HepG2 (cell line): ENCODE results near the gene TUBGCP3. TPM values are rescaled to one million over a fixed set of nuclear protein-coding genes. Genes with fewer than 3 reads are reported as not detected.

ENCODE experiments used
- ZFP90 ChIP-seq: sonication (generic); formaldehyde crosslinking; IDR thresholded peaks from 2 replicates; pipeline ENCODE4 v1.8.0; 2022; ENCODE audit warnings: missing genetic modification reagents, mild to moderate bottlenecking, inconsistent platforms, borderline replicate concordance
- ZNF670 ChIP-seq: sonication (generic); formaldehyde crosslinking; IDR thresholded peaks from 2 replicates; pipeline ENCODE4 v1.8.0; 2022; ENCODE audit warnings: mild to moderate bottlenecking, missing genetic modification reagents, borderline replicate concordance
- polyA plus RNA-seq, 8 experiments: library from polyadenylated mRNA; depleted of rRNA in 3 of 8; stranded (reverse) in 7 of 8; unstranded in 1 of 8; fragments of >200 nt; fragmentation: Illumina TruSeq in 4 of 8; extraction: Trizol in 4 of 8; gene quantifications; 2 replicates each; pipeline versions ENCODE4 v1.2.1 to v1.2.3, GENCODE V29; 2011 to 2016; ENCODE audit warnings: low read depth in 4 of 8, missing spikeins in 1 of 8, mixed read lengths in 1 of 8; ENCODE audit not compliant: insufficient read depth in 1 of 8
- total RNA-seq, 5 experiments: library from RNA; depleted of rRNA; stranded (reverse); fragments of >200 nt; fragmentation: Illumina TruSeq; extraction: Trizol; gene quantifications; 2 replicates each; pipeline ENCODE4 v1.2.3, GENCODE V29; 2016; ENCODE audit warnings: low read depth in 1 of 5
- TF ChIP-seq, protein P1 (sequence below): sonication (generic); formaldehyde crosslinking; IDR thresholded peaks from 2 replicates; pipeline ENCODE4 v1.9.0; 2021; ENCODE audit warnings: missing genetic modification reagents, borderline replicate concordance
- TF ChIP-seq, protein P2 (sequence below): sonication (generic); formaldehyde crosslinking; IDR thresholded peaks from 2 replicates; pipeline ENCODE4 v1.8.0; 2023; ENCODE audit warnings: mild to moderate bottlenecking, missing genetic modification reagents
- TF ChIP-seq, protein P3 (sequence below): sonication (generic); formaldehyde crosslinking; IDR thresholded peaks from 2 replicates; pipeline ENCODE4 v1.9.0; 2021; ENCODE audit warnings: missing genetic modification reagents, borderline replicate concordance
- TF ChIP-seq, protein P4 (sequence below): sonication (generic); formaldehyde crosslinking; IDR thresholded peaks from 2 replicates; pipeline ENCODE4 v1.8.0; 2022; ENCODE audit warnings: missing genetic modification reagents, low read depth, mild to moderate bottlenecking, borderline replicate concordance
- TF ChIP-seq, protein P5 (sequence below): sonication (generic); formaldehyde crosslinking; IDR thresholded peaks from 2 replicates; pipeline ENCODE4 v1.4.0; 2020; ENCODE audit warnings: missing genetic modification reagents

TUBGCP3 gene
- total and polyA plus RNA-seq, 2 of the 13 experiments (the other 11 are each of a cell fraction or from before 2014, with no cell fraction given), result 12.6 to 15.5 TPM

DNA sequence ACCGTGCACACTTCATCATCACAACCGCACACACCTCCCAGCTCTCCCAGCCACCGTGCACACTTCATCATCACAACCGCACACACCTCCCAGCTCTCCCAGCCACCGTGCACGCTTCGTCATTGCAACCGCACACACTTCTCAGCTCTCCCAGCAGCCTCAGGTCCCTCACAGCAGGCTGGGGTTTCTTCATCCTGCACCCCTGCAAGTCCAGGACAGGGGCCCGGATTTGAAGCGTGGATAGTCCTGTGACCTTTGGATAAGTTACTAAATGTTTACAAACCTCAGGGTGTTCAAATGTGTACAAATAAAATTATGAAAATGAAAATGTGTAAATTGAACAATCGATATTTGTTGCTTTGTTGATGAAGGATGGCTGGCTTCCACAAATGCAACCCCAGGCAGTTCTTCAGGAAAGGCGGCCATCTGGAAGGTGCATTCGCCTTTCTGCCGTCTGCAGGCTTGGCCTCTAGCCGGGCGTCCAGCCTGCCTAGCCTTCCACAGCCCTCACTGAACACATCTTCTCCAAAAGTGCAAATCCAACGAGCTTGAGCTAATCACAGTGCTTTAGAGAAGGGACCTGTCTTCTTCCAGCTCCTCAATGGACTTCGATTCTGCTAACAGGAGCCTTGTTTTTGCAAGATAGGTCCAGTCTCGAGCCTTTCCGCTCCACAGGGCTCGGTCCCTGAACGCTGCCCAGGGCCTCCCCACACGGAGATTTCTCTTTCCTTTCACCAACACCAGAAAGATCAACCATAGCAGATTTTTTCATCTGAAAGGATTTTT is 137.6 kb downstream of the TUBGCP3 start (continued):
- TF ChIP-seq, protein P1, sequence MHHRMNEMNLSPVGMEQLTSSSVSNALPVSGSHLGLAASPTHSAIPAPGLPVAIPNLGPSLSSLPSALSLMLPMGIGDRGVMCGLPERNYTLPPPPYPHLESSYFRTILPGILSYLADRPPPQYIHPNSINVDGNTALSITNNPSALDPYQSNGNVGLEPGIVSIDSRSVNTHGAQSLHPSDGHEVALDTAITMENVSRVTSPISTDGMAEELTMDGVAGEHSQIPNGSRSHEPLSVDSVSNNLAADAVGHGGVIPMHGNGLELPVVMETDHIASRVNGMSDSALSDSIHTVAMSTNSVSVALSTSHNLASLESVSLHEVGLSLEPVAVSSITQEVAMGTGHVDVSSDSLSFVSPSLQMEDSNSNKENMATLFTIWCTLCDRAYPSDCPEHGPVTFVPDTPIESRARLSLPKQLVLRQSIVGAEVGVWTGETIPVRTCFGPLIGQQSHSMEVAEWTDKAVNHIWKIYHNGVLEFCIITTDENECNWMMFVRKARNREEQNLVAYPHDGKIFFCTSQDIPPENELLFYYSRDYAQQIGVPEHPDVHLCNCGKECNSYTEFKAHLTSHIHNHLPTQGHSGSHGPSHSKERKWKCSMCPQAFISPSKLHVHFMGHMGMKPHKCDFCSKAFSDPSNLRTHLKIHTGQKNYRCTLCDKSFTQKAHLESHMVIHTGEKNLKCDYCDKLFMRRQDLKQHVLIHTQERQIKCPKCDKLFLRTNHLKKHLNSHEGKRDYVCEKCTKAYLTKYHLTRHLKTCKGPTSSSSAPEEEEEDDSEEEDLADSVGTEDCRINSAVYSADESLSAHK (CRISPR knock-in tag), result no peak
- TF ChIP-seq, protein P2, sequence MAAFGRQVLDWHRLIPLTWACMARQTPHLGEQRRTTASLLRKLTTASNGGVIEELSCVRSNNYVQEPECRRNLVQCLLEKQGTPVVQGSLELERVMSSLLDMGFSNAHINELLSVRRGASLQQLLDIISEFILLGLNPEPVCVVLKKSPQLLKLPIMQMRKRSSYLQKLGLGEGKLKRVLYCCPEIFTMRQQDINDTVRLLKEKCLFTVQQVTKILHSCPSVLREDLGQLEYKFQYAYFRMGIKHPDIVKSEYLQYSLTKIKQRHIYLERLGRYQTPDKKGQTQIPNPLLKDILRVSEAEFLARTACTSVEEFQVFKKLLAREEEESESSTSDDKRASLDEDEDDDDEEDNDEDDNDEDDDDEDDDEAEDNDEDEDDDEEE (CRISPR knock-in tag), result no peak
- TF ChIP-seq, protein P3, sequence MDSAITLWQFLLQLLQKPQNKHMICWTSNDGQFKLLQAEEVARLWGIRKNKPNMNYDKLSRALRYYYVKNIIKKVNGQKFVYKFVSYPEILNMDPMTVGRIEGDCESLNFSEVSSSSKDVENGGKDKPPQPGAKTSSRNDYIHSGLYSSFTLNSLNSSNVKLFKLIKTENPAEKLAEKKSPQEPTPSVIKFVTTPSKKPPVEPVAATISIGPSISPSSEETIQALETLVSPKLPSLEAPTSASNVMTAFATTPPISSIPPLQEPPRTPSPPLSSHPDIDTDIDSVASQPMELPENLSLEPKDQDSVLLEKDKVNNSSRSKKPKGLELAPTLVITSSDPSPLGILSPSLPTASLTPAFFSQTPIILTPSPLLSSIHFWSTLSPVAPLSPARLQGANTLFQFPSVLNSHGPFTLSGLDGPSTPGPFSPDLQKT (CRISPR knock-in tag), result no peak
- TF ChIP-seq ZFP90 (no peak), ZNF670 (no peak)
- TF ChIP-seq, protein P4, sequence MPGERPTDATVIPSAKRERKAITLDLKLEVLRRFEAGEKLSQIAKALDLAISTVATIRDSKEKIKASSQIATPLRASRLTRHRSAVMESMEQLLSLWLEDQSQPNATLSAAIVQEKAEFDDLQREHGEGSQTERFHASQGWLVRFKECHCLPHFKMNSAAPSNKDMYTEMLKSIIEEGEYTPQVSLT, result no peak
- TF ChIP-seq, protein P5, sequence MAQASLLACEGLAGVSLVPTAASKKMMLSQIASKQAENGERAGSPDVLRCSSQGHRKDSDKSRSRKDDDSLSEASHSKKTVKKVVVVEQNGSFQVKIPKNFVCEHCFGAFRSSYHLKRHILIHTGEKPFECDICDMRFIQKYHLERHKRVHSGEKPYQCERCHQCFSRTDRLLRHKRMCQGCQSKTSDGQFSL (CRISPR knock-in tag), result no peak
